Cerebellar nuclear complex (tissue), 1 donor: ENCODE measurements around the gene MEGF11.
A peak's percentile ranks its signal among the peaks of the same experiment; 100 is the strongest.

Experiments
- DNase-seq, 2 experiments: peaks; one replicate each; lab custom pipeline; 2025; lab: John Stamatoyannopoulos, UW

MEGF11 gene

DNA sequence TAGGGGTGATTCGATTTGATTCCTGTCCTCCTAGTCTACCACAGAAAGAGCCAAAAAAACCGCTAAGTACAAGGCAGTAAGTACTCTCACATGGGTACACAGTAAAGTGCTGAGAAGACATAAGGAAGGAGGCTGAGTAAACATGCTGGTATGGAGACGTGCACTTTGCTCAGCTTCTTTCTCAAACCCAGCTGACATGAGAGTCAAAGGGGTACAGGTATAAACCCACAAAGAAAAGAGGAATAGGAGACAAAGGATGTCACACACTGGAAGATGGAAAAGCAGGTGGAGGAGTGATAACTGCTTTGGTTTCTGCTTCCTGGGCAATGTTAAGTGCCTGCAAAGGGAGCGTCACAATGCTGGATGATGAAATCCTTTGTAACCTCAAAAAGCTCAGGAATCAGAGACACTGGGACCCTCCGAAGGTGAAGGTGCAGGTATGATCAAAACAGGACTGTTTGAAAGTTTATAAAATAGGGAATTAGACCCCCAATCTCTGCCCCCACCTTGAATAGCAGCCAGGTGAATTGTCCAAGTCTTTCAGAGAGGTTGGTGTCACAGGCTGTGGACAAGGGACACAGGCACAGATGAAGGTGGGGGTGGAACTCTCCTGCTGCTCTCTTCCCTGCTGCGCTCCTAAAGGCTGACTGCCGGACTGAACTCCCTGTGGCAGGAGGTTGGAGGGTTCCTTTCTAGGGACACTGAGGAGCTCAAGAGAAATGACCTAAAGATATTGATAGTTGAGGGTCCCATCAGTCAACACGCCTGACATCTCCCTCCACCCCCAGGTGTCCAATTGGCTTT is 282.4 kb downstream of the MEGF11 start:
- peak in 1 of 2 experiments; percentile 48 for DNase-seq

DNA sequence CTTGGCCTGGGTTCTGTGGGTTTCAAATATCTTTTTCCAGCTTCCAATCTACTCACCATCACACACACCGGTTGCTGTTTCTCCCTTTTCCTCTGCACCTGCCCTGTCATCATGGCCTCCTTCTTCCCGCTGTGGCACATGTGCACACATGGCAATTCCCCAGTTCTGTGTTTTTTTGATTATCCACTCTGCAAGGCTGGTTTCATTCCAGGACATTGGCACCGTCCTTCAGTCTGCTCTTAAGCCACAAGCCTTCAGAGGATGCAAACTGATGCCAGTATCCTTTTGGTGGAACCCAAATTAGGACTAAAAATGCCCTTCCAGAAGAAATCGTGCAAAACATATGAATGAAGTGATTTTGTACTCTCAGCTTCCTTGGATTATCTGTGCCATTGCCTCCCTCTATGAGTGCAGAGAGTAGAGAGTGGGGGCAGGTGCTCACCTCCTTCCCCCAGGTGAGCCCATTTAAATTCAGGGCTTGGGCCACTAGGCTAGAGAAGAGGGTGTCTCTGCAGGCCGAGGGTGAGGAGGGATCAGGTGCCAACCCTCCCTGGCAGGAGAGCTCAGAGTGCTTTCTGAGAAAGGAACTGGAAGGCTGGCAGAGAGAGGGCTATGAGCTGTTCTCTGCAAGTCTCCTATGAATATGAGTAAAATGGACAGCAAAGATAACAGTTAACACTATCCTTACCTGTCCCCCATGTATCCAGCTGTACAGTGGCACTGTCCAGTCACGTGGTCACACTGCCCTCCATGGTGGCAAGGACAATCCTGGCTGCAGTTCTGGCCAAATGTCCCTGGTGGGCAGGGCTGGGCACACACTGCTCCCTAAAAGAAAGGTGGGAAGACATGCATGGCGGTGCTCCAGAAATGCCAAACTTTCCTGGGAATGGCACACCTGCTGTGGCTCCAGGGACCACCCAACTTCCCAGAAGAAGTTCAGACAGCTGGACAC is 283.4 kb downstream of the MEGF11 start:
- peak; percentile 20 to 54 for DNase-seq

DNA sequence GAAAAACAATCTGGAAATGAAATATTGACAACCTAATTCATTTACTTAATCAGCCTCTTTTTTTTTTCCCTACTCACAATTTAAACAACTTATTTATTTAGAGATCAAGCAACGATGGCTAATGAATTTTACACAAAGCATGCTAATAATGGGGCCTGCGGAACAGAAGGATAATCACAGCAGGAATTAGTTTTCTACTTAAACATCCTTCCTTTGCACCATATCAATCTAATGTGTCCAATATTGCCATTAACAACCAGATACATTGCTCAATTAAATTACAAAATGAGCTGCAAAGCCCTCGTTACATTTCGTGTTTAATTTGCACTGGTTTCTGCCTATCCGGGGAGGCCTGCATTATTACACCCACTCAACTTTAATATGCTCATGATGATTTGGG is 285.0 kb downstream of the MEGF11 start:
- no peak for DNase-seq

DNA sequence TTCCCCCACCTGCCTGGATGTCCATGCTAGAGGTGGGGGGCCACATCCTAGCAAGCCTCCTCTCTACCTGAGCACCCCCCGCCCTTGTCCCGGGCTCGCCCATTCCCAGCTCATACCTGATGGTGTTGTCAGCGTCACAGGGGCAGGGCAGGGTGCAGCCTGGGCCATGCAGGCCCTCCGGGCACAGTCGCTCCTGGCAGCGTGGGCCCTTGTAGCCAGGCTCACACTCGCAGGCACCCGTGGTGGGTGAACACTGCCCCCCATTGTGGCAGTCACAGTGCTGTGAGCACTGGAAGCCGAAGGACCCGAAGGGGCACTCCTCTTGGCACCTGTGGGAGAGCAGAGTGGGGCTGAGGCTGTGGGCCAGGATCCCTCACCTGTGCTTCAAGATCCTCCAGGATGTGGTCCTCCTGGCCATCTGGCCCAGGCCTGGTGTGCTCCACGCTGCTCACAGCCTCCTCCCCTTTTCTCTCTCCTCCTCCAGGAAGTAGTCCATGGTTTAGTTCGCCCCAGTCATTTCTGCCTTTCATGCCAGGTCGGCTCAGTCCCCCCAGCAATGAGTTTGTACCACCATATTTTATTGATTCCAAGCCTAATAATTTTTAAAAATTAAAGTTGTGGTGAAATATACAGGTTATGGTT is 288.6 kb downstream of the MEGF11 start:
- no peak for DNase-seq

DNA sequence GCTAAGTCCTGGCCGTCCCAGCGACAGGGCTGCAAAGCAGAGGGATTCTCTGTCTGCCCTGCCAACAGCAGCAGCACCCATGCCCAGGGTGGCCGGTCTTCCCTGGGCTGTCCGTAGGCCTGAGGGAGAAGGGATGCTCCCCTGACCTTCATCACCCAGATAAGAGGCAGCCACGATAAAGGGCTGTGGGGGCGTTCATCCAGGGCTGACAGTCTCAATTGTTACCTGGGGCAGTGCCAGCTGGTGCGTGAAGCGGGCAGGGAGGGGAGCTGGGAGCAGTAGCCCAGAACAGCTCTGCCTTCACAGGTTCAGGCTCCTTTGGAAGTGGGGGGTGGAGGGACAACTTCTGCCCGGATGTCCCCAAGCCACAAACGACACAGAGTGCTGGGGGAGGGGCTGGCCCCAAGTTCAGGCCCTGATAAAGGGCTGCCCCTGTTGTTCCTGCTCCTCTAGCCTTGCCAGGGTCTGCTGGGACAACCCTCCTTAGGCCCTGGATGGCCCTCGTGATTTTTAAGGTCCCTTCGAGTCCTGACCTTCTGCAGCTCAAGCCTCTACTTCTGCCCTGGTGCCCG is 289.6 kb downstream of the MEGF11 start:
- no peak for DNase-seq

DNA sequence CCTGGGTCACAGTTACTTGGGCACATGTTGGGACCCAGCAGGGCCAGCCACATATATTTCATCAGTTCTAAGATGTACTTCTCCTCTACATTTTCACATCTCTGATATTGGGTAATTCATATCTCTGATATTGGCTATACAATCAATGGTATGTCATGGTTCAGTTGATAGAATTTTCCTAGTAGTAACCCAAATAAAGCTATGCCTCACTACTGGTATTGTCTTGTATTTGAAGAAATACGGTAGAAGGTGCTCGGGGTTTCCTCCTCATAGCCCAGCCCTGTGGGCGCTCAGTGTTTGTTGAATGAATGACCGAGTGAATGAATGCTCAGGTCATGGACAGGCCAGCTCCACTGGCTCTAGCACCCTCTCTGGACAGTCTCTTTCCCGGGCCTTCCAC is 290.2 kb downstream of the MEGF11 start:
- no peak for DNase-seq

DNA sequence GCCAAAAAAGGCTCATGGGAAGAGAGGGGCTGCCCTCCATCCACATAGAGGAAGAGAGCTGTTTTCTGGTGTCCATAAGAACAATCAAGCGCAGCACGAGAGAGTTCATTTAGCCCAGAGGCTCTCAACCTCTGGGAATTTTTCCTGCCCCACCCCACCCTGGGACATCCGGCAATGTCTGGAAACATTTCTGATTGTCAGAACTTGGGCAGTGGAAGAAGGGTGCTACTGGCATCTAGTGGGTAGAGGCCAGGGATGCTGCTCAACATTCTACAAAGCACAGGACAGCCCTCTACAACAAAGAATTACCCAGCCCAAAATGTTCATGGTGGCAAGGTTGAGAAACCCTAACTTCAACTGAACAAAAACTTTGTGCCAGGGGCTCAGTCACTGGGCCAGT is 291.4 kb downstream of the MEGF11 start:
- no peak for DNase-seq

DNA sequence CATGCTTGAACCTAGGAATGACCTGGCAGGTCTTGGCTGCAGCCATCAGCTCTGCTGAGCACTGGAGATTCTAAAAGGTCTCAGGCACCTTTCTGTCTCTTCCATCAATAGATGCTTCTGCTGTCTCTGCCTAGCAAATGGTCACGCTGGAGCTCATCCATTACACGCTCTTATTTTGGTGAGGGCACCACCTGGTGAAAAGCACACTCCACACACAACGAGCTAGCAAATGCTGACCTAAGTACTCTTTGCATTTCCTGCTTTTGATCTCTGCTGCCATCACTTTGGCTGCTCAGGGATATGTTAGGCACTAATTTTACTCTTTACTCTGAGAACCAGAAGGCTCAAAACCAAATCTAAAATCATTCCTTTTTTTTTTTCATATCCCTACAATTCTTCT is 293.0 kb downstream of the MEGF11 start:
- no peak for DNase-seq

DNA sequence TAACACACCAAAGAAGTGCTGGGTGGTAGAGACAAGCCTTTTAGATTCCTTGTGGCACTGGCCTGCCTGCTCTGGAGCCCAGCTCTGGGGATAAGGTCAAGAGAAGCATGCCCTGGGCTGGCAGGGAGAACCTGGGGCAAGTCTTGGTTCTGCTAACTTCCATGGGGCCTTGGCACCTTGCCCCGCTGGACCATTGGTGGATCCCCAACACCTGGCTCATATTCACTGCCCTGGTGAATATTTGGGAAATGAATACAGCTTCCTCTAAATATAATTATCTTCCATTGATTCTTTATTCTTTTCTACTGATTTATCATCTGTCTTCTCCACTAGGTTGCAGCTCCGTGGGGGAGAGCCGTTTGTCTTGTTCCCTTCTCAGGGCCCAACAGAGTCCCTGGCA is 294.7 kb downstream of the MEGF11 start:
- no peak for DNase-seq

DNA sequence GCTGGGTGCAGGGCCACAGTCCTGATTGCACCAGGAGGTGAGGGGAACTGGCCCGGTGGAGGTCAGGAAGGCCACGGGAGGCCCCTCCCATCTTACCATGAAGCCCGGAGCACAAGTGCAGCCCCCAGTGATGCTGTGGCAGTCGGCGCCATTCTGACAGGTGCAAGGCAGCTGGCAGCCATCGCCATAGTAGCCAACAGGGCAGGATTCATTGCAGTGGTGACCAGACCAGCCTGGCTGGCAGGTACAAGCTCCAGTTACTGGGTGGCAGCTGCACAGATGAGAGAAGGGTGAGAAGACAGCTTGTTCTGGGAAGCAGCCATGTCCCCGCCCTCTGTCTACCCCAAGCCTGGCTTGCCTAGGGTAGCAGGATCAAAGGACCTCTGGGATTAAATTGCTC is 296.1 kb downstream of the MEGF11 start:
- DNase-seq = no peak

DNA sequence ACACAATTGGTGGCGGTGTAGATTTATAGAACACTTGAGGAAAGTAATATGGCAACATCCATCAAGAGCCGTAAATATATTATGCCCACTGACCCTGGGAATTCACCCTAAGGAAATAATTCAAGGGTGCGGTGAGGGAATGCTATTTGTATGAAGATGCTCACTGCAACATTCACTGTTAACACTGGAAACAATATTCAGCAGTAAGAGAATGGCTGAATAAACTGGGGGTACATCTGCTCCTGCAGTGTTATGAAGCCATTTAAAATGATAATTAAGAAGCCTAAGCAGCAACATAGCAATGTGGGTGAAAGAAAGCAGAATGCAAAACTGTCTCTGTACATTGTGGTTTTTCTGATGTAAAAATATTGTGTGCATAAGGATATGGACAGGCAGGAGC is 296.7 kb downstream of the MEGF11 start:
- DNase-seq = no peak

DNA sequence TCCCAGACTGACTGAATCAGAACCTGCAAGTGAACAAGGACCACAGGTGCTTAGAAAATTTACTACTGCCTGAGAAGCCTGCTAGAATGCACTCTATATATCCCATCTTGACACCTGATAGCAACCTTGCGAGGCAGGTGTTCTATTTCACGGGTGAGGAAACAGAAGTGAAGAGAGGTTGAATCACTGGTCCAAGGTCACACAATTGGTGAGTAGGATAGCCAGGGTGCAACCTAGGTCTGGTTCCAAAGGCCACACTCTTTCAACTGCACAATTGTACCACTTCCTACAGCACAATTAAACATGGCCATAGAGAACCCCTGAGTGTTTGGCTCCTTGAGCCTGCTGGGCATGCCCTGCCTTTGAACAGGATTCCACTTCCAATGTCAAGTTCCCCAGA is 297.2 kb downstream of the MEGF11 start:
- DNase-seq = no peak

DNA sequence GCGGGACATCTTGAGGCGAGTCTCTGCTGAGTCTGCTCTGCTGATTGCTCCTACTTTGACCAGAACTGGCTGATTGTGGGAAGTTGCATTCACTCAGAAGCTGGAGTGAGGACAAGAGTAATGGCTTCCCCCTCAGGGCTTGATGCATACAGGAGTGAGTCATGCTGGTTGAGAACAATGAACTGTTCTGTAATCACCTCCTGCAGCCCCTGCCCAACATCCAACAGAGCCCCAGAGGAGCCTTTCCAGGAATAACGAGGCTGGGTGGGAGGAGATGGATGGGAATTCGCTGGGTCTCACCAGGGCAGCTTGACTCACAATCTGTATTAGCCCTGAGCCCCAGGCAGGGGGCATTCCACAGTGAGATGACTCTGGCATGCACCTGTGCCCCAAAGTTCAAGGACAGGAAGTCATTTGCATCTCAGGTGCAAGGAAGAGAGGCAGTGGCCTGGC is 299.2 kb downstream of the MEGF11 start:
- no peak for DNase-seq

DNA sequence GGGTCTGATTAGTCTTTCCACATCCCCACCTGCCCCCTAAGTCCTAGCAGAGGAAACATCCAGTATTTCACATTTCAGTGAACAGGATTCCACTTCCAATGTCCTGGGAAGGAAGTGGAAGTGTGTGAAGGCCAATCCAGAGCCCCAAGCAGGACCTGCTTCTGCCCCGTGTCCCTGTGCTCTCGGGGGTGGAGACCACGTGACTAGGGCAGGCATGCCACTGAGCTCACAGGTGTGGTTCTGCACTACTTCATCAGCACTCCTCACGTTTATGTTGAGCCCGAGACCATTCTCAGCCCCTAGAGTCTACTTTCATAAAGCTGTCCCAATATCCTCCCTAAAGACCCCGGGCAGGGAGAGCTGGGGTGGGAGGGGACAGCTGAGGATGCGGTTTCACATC is 299.9 kb downstream of the MEGF11 start:
- no peak for DNase-seq

DNA sequence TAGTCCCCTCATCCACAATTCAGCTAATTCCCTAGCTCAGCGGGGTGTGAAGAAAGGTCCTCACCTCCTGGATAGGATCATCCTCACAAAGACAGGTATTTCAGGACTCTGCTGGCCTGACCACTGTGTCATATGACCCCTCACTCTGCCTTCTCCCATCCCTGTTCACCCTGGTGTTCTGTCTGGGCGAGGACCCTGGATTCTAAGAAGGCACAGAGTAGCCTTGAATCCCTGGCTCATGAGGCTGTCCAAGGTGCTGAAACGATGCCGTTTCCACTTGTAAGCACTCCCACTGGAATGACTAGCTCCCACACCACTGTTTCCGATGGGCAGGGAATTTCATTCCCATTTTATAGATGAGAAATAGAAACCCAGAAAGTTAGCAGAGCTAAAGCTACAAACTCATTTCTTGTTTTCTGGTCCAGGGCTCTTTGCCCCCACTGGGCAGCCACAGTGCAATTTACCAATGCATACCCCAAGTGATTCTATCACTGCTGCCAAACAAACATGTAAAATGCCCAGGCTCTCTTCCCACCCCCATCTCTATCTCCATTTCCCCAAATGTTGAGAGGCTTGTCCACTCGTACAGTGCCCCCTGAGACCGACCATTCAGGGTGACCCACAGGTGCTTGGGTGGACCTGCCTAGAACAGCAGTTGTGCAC is 301.0 kb downstream of the MEGF11 start:
- DNase-seq = no peak

DNA sequence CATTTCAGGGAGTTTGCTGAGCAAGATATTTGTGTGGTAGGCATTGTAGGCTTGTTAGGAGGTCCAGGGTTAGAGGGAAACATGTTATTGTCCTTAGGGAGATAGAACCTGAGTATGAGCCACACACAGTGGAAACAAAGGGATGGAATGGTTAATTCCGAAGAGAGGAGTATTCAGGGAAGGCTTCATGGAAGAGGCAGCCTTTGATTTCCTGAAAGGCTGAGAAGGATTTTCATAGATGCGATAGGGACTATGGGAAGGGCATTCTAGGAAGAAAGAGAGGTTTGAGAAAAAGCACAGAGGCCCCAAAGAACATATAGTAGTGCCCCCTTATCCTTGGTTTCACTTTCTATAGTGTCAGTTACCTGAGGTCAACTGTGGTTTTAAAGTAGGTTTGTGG is 302.5 kb downstream of the MEGF11 start:
- DNase-seq = no peak

DNA sequence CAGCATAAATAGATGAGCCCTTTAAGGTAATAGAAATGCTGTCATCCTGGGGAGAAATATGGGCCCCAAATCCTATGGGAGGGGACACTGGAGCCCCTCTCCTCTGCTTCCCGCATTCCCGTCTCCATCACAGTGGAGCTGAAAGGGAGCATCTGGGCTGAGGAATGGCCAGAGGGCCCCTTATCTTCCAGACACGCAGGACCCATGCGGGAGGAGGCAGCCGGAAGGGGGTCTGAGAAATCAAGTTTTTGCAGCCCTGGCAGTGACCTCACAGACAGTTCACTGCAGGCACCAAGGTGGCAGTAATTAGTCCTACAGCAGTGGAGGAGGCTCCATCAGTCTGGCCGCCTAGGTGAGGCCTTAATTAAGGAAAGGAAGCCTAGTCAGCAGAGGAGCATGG is 304.1 kb downstream of the MEGF11 start:
- DNase-seq = no peak

DNA sequence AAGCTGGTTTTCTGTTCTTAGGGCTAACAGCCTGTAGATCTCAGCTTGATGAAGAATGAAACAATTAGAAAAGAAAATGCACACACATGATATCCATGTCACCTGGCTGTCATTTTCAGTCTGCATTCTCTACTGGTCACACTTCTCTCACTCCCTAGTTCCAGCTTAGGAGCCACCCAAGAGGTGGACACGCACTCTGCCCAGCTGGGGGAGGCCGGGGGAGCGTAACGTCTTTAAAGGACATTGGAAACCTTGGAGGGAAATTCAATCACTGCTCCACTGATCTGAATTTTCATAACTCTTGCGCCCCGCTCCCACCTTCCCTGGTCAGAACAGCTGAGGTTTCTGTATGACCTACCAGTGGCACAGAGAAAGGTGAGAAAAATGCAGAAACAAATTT is 304.5 kb downstream of the MEGF11 start:
- DNase-seq = no peak

DNA sequence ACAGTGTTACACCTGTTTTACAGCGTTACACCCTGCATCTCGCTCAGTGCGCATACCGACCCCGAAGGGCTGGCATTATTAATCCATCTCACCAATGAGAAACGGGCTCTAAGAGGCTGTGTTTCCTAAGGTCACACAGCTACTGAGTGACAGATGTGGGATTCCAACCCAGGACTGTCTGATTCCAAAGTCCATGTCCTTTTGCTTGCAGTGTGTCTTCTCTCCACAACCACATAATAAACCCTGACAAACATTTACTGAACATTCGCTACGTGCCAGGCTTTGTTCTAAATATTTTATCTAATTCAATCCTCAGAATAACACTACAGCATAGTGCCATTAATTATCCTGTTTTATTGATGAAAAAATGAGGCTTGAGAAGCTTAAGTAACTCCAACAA is 305.2 kb downstream of the MEGF11 start:
- no peak for DNase-seq

DNA sequence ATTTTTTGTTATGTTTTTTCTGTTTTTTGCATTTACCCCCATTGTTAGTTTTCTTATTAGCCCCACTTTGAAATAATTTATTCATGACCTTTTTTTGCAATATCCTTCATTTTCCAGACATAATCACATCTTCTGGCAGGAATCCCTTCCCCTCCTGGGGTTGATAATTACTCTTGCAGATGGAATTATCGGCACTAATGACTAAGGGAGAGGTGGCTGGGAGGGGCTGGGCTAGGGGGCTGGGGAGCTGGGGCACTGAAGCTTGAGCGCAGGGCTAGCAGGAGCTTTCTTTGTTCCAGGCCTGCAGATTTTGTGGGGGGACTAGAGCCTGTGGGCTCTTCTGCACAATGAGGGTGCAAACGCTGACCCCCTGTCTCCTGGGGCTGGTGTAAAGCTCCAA is 306.5 kb downstream of the MEGF11 start:
- no peak for DNase-seq

DNA sequence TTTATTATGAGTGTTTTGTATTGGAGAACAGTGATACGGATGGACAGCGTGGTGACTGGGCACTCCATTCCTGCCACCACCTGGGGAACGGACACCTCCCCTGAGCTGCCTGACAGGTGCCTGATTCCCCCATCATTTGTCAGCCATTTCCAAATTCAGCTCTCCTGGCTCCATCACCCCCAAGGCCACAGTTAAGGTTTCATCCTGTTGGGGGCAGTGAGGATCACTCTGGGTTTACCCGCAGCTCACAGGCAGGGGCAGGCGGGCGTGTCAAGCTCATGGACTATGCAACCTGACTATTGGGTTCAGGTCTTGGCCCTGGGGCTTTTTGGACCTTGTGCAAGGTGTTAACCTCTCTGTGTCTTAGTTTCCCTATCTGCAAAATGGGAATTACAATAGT is 307.9 kb downstream of the MEGF11 start:
- DNase-seq = no peak

DNA sequence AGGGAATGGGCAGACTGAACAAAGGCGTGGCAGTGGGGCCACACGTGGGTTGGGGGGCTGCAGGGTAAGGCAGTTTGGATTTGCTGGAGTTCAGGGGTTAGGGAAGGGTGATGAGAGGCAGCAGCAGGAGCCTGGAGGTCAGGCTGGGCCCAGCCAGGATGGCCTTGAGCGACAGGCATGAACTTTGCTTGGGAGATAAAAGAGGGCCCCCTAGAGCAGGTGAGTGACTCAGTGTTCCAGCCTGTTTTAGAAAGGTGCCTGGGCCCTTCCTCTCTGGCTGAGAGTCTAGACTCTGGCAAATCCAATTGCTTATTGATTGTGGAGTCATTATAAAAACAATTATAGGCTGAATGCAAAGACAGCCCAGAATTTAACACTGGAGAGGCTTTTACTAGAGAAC is 309.1 kb downstream of the MEGF11 start:
- no peak for DNase-seq
